IMR-90 (cell line): Measurements from ENCODE around the gene PBXIP1. TPM values are rescaled to one million over a fixed set of nuclear protein-coding genes. Genes with fewer than 3 reads are reported as not detected.
A peak's percentile ranks its signal among the peaks of the same experiment; 100 is the strongest.

Experiments
- ATAC-seq: fragments of 200-7000 bp; cut with Tn5 transposase; 2 replicates; pipeline ENCODE4 v1.9.1; 2020; ENCODE audit warnings: low read depth, mild to moderate bottlenecking, moderate library complexity
- BruUV-seq: library from RNA; stranded (reverse); fragments of 400-500 nt; replicated peaks from 2 replicates; lab custom pipeline; 2021; lab: Mats Ljungman, UMichigan
- CTCF ChIA-PET: fragments of 300-600 bp; formaldehyde crosslinking; extraction: SDS; loops from one replicate; lab custom pipeline; 2021; ENCODE audit warnings: antibody characterized with exemption; lab: Yijun Ruan, JAX
- POLR2A ChIA-PET: fragments of 300-600 bp; sonication (Branson Sonifier 250); formaldehyde crosslinking; loops from one replicate; lab custom pipeline; 2022; ENCODE audit warnings: antibody characterized with exemption; ENCODE audit not compliant: unreplicated experiment; lab: Charles Lee
- DNase-seq: peaks from one replicate; pipeline ENCODE4 v3.0.0; 2013
- H2AFZ ChIP-seq: replicated peaks from 2 replicates; pipeline ENCODE3; 2013; ENCODE audit warnings: low read length, mild to moderate bottlenecking; ENCODE audit not compliant: poor library complexity
- H2AK5ac ChIP-seq: 2 replicates; pipeline ENCODE4 v1.6.1; 2013; ENCODE audit warnings: low read depth, low read length, inconsistent platforms
- H2AK9ac ChIP-seq: replicated peaks from 2 replicates; pipeline ENCODE3; 2013; ENCODE audit warnings: mild to moderate bottlenecking, low read depth, low read length, moderate library complexity; ENCODE audit not compliant: poor library complexity
- H2BK120ac ChIP-seq: 2 replicates; pipeline ENCODE4 v1.6.1; 2013; ENCODE audit warnings: low read depth, low read length, inconsistent platforms
- H2BK15ac ChIP-seq: 3 replicates; pipeline ENCODE4 v1.6.1; 2013; ENCODE audit warnings: low read depth, low read length, inconsistent platforms
- H2BK20ac ChIP-seq: 2 replicates; pipeline ENCODE4 v1.6.1; 2013; ENCODE audit warnings: low read depth, mild to moderate bottlenecking, inconsistent platforms, low read length, moderate library complexity
- H2BK5ac ChIP-seq: 2 replicates; pipeline ENCODE4 v1.6.1; 2013; ENCODE audit warnings: mild to moderate bottlenecking, low read depth, low read length, inconsistent platforms; ENCODE audit not compliant: poor library complexity, severe bottlenecking
- H3K14ac ChIP-seq: replicated peaks from 2 replicates; pipeline ENCODE4 v1.6.1; 2013; ENCODE audit warnings: low read depth, low read length, inconsistent platforms
- H3K18ac ChIP-seq: 2 replicates; pipeline ENCODE4 v1.6.1; 2013; ENCODE audit warnings: low read depth, low read length, control low read depth
- H3K23ac ChIP-seq: 2 replicates; pipeline ENCODE4 v1.6.1; 2013; ENCODE audit warnings: low read depth, low read length, inconsistent platforms
- H3K27ac ChIP-seq: 2 replicates; pipeline ENCODE4 v1.5.1; 2013; ENCODE audit warnings: mild to moderate bottlenecking, control low read depth, low read length; ENCODE audit not compliant: insufficient read depth
- H3K27me3 ChIP-seq: 2 replicates; pipeline ENCODE4 v1.6.1; 2013; ENCODE audit warnings: low read length; ENCODE audit not compliant: control insufficient read depth, insufficient read depth
- H3K36me3 ChIP-seq: 2 replicates; pipeline ENCODE4 v1.6.1; 2013; ENCODE audit warnings: low read length, mixed read lengths; ENCODE audit not compliant: control insufficient read depth, insufficient read depth
- H3K4ac ChIP-seq: 2 replicates; pipeline ENCODE4 v1.6.1; 2013; ENCODE audit warnings: low read depth, low read length, inconsistent platforms
- H3K4me1 ChIP-seq: 2 replicates; pipeline ENCODE4 v1.6.1; 2013; ENCODE audit warnings: low read length, mixed read lengths; ENCODE audit not compliant: control insufficient read depth, insufficient read depth
- H3K4me2 ChIP-seq: 2 replicates; pipeline ENCODE4 v1.6.1; 2013; ENCODE audit warnings: low read depth, mild to moderate bottlenecking, control low read depth, low read length, moderate library complexity
- H3K4me3 ChIP-seq: 2 replicates; pipeline ENCODE4 v1.5.1; 2013; ENCODE audit warnings: low read depth, mild to moderate bottlenecking, control low read depth, low read length, moderate library complexity; ENCODE audit not compliant: insufficient read depth
- H3K56ac ChIP-seq: 2 replicates; pipeline ENCODE4 v1.6.1; 2013; ENCODE audit warnings: low read length, inconsistent platforms; ENCODE audit not compliant: insufficient read depth; ENCODE audit errors: extremely low read depth
- H3K79me1 ChIP-seq, 2 experiments: 2 replicates each; pipeline ENCODE4 v1.6.1; 2013; ENCODE audit warnings: low read length in 2 of 2, inconsistent platforms in 1 of 2, low read depth in 1 of 2
- H3K9ac ChIP-seq: 2 replicates; pipeline ENCODE4 v1.6.1; 2013; ENCODE audit warnings: low read depth, low read length, control low read depth
- H3K9me1 ChIP-seq: 2 replicates; pipeline ENCODE4 v1.6.1; 2013; ENCODE audit warnings: low read length, inconsistent platforms; ENCODE audit not compliant: insufficient read depth
- H3K9me3 ChIP-seq: 2 replicates; pipeline ENCODE4 v1.6.1; 2013; ENCODE audit warnings: low read length; ENCODE audit not compliant: control insufficient read depth, insufficient read depth
- H4K20me1 ChIP-seq: 2 replicates; pipeline ENCODE4 v1.6.1; 2013; ENCODE audit warnings: low read length, inconsistent platforms; ENCODE audit not compliant: insufficient read depth
- H4K5ac ChIP-seq: 2 replicates; pipeline ENCODE4 v1.6.1; 2013; ENCODE audit warnings: mild to moderate bottlenecking, low read depth, low read length, control low read depth
- H4K8ac ChIP-seq, 2 experiments: 2 replicates each; pipeline ENCODE4 v1.6.1; 2013; ENCODE audit warnings: low read depth in 2 of 2, low read length in 2 of 2, control low read depth in 1 of 2, inconsistent platforms in 1 of 2
- H4K91ac ChIP-seq: 2 replicates; pipeline ENCODE4 v1.6.1; 2013; ENCODE audit warnings: low read depth, low read length, inconsistent platforms; ENCODE audit not compliant: insufficient read depth
- BHLHE40 ChIP-seq: fragments of 150-350 bp; IDR thresholded peaks from 2 replicates; pipeline ENCODE4 v1.6.1; 2016; ENCODE audit warnings: mild to moderate bottlenecking, low read depth, low read length
- CHD1 ChIP-seq: IDR thresholded peaks from 2 replicates; pipeline ENCODE4 v1.6.1; 2012; ENCODE audit warnings: low read depth, low read length, improper control_type of control experiment
- MAZ ChIP-seq: IDR thresholded peaks from 2 replicates; pipeline ENCODE4 v1.6.1; 2012; ENCODE audit warnings: low read depth, mild to moderate bottlenecking, low read length, improper control_type of control experiment, moderate library complexity, borderline replicate concordance
- POLR2A ChIP-seq: IDR thresholded peaks from 2 replicates; pipeline ENCODE4 v1.6.1; 2012; ENCODE audit warnings: mild to moderate bottlenecking, low read depth, low read length
- WGBS, 2 experiments: methylation state at CpG; one replicate each; pipeline versions ENCODE4 v1.1.5 to v1.1.7; 2013; ENCODE audit warnings: missing lambda C conversion rate in 2 of 2; ENCODE audit not compliant: insufficient read length in 1 of 2; ENCODE audit errors: extremely low coverage in 2 of 2; 5-methylcytosine and 5-hydroxymethylcytosine counted together
- dilution Hi-C: fragments of 300-500 bp; cut with HindIII; formaldehyde crosslinking; loops from one replicate; pipeline ENCODE4 v1.14.3; 2018; ENCODE audit warnings: low sequenced_read_pairs; ENCODE audit not compliant: unreplicated experiment
- in situ Hi-C: fragments of 300-500 bp; cut with MboI; formaldehyde crosslinking; loops from 3 replicates; pipeline ENCODE4 v1.14.3; 2019; ENCODE audit warnings: low sequenced_read_pairs, inconsistent platforms, mixed read lengths
- intact Hi-C: fragments of 100-400 bp; cut with micrococcal nuclease; formaldehyde crosslinking; loops from 2 replicates; pipeline ENCODE4 v1.10.0; 2022
- polyA plus RNA-seq, 3 experiments: library from polyadenylated mRNA; depleted of rRNA; stranded (reverse); fragments of >200 nt; gene quantifications; 2 replicates each; pipeline ENCODE4 v1.2.3, GENCODE V29; 2012; ENCODE audit warnings: low replicate concordance in 1 of 3
- total RNA-seq: library from RNA; depleted of rRNA; stranded (reverse); fragments of >200 nt; gene quantifications from 2 replicates; pipeline ENCODE4 v1.2.3, GENCODE V29; 2012

The PBXIP1 gene
- total and polyA plus RNA-seq, 2 of the 4 experiments (the other 2 are of a cell fraction), result 28.3 to 44.2 TPM

DNA sequence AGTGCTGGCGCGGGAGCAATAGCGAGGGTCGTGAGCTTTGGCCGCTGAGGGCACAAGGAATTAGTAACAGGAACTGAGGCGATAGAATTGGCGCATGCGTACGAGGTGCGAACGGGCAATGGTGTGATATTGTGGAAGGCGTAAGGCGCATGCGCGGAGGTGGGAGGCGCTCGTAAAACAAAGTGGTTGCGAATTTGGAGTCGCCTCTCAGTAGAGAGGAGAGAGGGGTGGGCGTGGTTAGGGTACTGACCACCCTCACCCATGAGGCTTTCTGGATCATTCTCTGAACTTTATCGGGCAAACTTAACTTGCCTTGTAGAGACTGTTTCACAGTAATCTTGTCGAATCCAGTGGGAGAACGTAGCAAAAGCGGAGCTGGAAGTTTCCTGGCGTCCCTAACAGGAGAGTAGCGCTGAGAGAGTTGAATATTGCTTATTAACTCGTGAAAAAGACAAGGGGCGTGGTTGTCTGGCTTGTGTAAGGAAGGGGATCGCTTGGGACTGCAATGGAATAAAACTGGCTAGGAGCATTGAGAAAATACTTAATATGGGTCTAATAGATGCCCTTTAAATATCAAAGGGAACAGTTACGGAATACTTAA, 19.0 kb upstream of the PBXIP1 start:
- intact Hi-C loops, result loop anchor here (1.0 to 10.0 kb wide), 2 partner anchors 20 to 200 kb away; partner anchors contain the start of genes KRTCAP2 and TRIM46
- TF ChIP-seq MAZ (0 out of 2 replicates have a peak, but pooled peaks have one; percentile 8), CHD1 (0 out of 2 replicates have a peak, but pooled peaks have one; percentile 52), BHLHE40 (no peak), POLR2A (peak; percentile 40; the same call in 1 of the 2 replicates)

More for the DNA sequence above, 19.0 kb upstream of the PBXIP1 start:
- Histone ChIP-seq H3K14ac (peak overlapping the region; percentile 98), H3K9ac (peak overlapping the region; percentile 91), H3K9me3 (no peaks in the 10 kb centered on the region), H4K8ac (peak overlapping the region; percentile 29 to 90; a peak in 3 of 4 replicates), H2AFZ (peak overlapping the region; percentile 91), H2BK120ac (peak overlapping the region; percentile 66), H3K36me3 (no peaks in the 10 kb centered on the region), H3K27ac (peak overlapping the region; percentile 80), H2BK5ac (peak overlapping the region; percentile 96), H2AK5ac (peak overlapping the region; percentile 72), H4K91ac (peak overlapping the region; percentile 92), H2BK20ac (peak overlapping the region; percentile 74), H3K79me1 (peaks cover 6 to 40% of the 10 kb centered on the region in 2 experiments), H3K4me2 (peak overlapping the region; percentile 91), H4K5ac (peak overlapping the region; percentile 81), H3K23ac (peak overlapping the region; percentile 93), H3K56ac (peak overlapping the region; percentile 89), H2BK15ac (peak overlapping the region; percentile 25; the same call in 2 of the 3 replicates), H3K4me1 (peaks cover 11% of the 10 kb centered on the region), H3K4ac (peak overlapping the region; percentile 97), H3K9me1 (peaks cover 7% of the 10 kb centered on the region), H3K4me3 (peak overlapping the region; percentile 57), H4K20me1 (no peaks in the 10 kb centered on the region; the same call in 1 of the 2 replicates), H3K18ac (peak overlapping the region; percentile 76), H3K27me3 (no peaks in the 10 kb centered on the region), H2AK9ac (peak overlapping the region; percentile 98)
- ATAC-seq, result peak; percentile 24
- POLR2A ChIA-PET, result no interaction called here
- CTCF ChIA-PET, result no interaction called here
- 1% methylated on average over 19 of the region's 30 CpGs; no CpG with 5 or more reads in 1 of the 2 experiments for WGBS, 2 experiments
- no TSS peak for BruUV-seq
- in situ Hi-C loops (no loop called here), dilution Hi-C loops (no loop called here)
- DNase-seq, result peak; percentile 93
